ENCODE measurements around the gene SHISA4. TPM values are rescaled to one million over a fixed set of nuclear protein-coding genes. Genes with fewer than 3 reads are reported as not detected.
"Not testable (repeated sequence)": the region's sequence is repeated elsewhere in the genome, so short reads cannot be mapped to it uniquely, and the experiment has no call there.

Gene SHISA4
- total and polyA plus RNA-seq, 7 donors: 3.5 to 23.7 (median 12.7) TPM

DNA sequence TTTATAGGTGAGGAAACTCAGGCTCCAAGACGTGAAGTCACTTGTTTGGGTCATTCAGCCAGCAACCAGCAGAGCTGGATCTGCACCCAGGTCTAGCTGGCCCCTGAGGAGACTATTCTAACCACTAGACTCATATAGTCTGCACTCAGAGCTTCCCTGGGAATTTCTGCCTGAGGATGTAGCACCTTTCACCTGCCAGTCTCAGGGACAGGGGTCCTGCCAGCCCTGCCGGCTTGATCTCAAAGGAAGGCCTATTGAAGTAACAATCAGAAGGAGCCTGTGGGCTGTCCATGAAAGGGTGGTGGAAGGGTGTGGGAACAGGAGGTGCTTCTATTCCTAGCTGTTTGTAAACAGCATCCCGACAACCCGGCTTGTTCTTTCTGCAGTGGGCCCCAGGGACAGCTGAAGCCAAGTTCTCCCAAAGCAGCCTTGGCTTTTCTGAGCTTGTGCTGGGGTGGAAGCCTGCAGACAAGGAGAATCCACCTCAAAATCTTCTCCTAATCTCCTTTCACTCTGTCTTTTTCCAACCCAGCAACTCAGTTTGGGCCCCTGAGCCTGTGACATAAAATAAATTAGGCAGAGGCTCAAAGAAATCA is 49.8 kb downstream of the SHISA4 start:
- intact Hi-C loops (cut with DNase I): no loop called here
- WGBS, 2 donors: 56 to 63% methylated on average over 4 of the region's 4 CpGs

GRCh38 chr1:201939148-201939547 is 50.5 kb downstream of the SHISA4 start:
- peaks cover 1 to 38% (median 5%) of the 10 kb centered on the region in 4 donors for H3K36me3 ChIP-seq
- DNase-seq: no peak
- 68 to 75% methylated on average over 4 of the region's 4 CpGs for WGBS, 2 donors
- TF ChIP-seq POLR2AphosphoS5 (IDR thresholded peaks at IDR 0.05) (no peak), EP300 (IDR thresholded peaks at IDR 0.05) (no peak), CTCF (IDR thresholded peaks at IDR 0.05) (no peak), POLR2A (IDR thresholded peaks at IDR 0.05) (no peak)
- H3K4me3 ChIP-seq: peak overlapping the region in 3 of 4 donors; percentile 1 to 82 (median 75)
- H3K9me3 ChIP-seq: no peaks in the 10 kb centered on the region
- intact Hi-C loops (cut with DNase I): no loop called here
- peaks cover 0 to 73% (median 66%) of the 10 kb centered on the region in 4 donors for H3K4me1 ChIP-seq
- no peaks in the 10 kb centered on the region for H3K27me3 ChIP-seq
- peak overlapping the region; percentile 91 to 98 (median 92) for H3K27ac ChIP-seq

More for the DNA sequence above, 49.8 kb downstream of the SHISA4 start:
- DNase-seq: no peak
- H3K9me3 ChIP-seq: no peaks in the 10 kb centered on the region
- H3K4me1 ChIP-seq: peaks cover 0 to 79% (median 71%) of the 10 kb centered on the region in 4 donors
- H3K27me3 ChIP-seq: no peaks in the 10 kb centered on the region
- peak in 2 of 4 donors; percentile 20 to 39 for TF ChIP-seq POLR2AphosphoS5 (IDR thresholded peaks at IDR 0.05)
- TF ChIP-seq POLR2A (IDR thresholded peaks at IDR 0.05): no peak
- no peak for TF ChIP-seq CTCF (IDR thresholded peaks at IDR 0.05)
- no peak for TF ChIP-seq EP300 (IDR thresholded peaks at IDR 0.05)
- peak overlapping the region; percentile 91 to 98 (median 92) for H3K27ac ChIP-seq
- H3K36me3 ChIP-seq: peaks cover 0 to 34% (median 2%) of the 10 kb centered on the region in 4 donors
- H3K4me3 ChIP-seq: peak overlapping the region; percentile 0 to 82 (median 38)

- TF ChIP-seq POLR2A (IDR thresholded peaks at IDR 0.05): no peak
- no peak for TF ChIP-seq EP300 (IDR thresholded peaks at IDR 0.05)
- TF ChIP-seq POLR2AphosphoS5 (IDR thresholded peaks at IDR 0.05): no peak
- TF ChIP-seq CTCF (IDR thresholded peaks at IDR 0.05): no peak
- 75 to 76% methylated on average over 5 of the region's 5 CpGs for WGBS, 2 donors
- Histone ChIP-seq H3K9me3 (no peaks in the 10 kb centered on the region), H3K36me3 (peaks cover 3 to 37% (median 6%) of the 10 kb centered on the region in 4 donors), H3K4me1 (peaks cover 0 to 68% (median 62%) of the 10 kb centered on the region in 4 donors), H3K27me3 (no peaks in the 10 kb centered on the region), H3K4me3 (peak overlapping the region; percentile 1 to 82 (median 74)), H3K27ac (peak overlapping the region; percentile 91 to 98 (median 92))
- intact Hi-C loops (cut with DNase I): no loop called here
- DNase-seq: no peak
Measured at GRCh38 chr1:201939574-201939973, 50.9 kb downstream of the SHISA4 start.

- Histone ChIP-seq H3K27ac (peak overlapping the region; percentile 91 to 98 (median 92)), H3K36me3 (peaks cover 3 to 30% (median 6%) of the 10 kb centered on the region in 4 donors), H3K4me3 (peak overlapping the region; percentile 73 to 82 (median 76)), H3K4me1 (peaks cover 0 to 61% (median 54%) of the 10 kb centered on the region in 4 donors)
- intact Hi-C loops (cut with DNase I); DNase-seq; H3K9me3 ChIP-seq; H3K27me3 ChIP-seq: not testable (repeated sequence)
- WGBS, 2 donors: 87 to 95% methylated on average over 10 of the region's 10 CpGs
- peak in 1 of 4 donors; percentile 26 for TF ChIP-seq POLR2AphosphoS5 (IDR thresholded peaks at IDR 0.05)
Measured at GRCh38 chr1:201940316-201940715, 51.6 kb downstream of the SHISA4 start.

DNA sequence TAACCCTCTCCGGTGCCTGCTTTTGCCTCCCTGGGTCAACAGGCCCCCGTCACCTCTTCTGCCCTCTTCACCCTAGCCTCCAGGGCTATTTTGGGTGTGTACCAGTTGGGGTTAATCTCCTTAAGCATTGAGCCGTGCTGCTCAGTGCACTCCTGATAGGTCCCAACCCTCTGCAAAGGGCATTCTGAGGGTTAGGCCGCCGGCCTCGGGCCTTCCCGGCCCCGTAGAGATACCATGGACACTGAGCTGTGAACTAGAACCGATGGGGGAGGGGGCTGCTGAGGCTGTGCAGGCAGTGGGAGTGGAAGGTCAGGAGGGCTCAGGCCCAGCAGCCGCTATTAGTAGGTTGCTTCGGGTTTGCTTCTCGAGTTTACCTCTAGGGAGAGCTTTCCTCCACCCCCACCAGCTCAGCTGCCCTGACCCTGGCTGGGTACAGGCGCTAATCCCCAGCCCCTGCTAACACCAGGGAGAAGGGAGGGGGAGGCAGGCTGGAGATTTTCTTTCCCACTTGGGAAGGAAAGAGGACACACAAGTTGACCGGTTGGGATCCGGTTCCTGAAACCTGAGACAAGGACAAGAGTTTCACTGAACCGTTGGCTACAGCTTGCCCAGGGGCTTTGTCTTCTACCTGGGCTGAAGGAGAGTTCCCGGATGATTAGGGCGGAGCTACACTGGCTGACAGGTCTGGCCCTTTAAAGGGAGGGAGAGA is 52.9 kb downstream of the SHISA4 start:
- TF ChIP-seq POLR2AphosphoS5 (IDR thresholded peaks at IDR 0.05) (peak in 1 of 4 donors; percentile 11), POLR2A (IDR thresholded peaks at IDR 0.05) (no peak)
- Histone ChIP-seq H3K27me3 (no peaks in the 10 kb centered on the region), H3K36me3 (peaks cover 3 to 25% (median 6%) of the 10 kb centered on the region in 4 donors), H3K27ac (peak overlapping the region; percentile 91 to 98 (median 92)), H3K4me3 (peak overlapping the region; percentile 73 to 82 (median 76)), H3K4me1 (peaks cover 0 to 48% (median 42%) of the 10 kb centered on the region in 4 donors), H3K9me3 (no peaks in the 10 kb centered on the region)
- intact Hi-C loops (cut with DNase I): no loop called here
- DNase-seq: no peak
- 70 to 77% methylated on average over 18 of the region's 18 CpGs for WGBS, 2 donors
